Lower lobe of right lung (tissue), 2 donors: ENCODE data around the gene SLC16A7. TPM values are rescaled to one million over a fixed set of nuclear protein-coding genes. Genes with fewer than 3 reads are reported as not detected.

Experiments
- ATAC-seq, 2 donors: fragments of 200-7000 bp; cut with Tn5 transposase; one replicate each; pipeline ENCODE4 v1.9.1; 2020 to 2022; ENCODE audit warnings: mild to moderate bottlenecking in 2 of 2, moderate library complexity in 2 of 2
- DNase-seq: peaks from one replicate; pipeline ENCODE4 v3.0.0-alpha.2; 2020
- H3K27ac ChIP-seq: fragments of 200-600 bp; one replicate; pipeline ENCODE4 v1.8.0; 2022
- H3K27me3 ChIP-seq: fragments of 200-600 bp; one replicate; pipeline ENCODE4 v1.8.0; 2022; ENCODE audit warnings: low read depth
- H3K36me3 ChIP-seq: fragments of 200-600 bp; one replicate; pipeline ENCODE4 v1.8.0; 2022; ENCODE audit warnings: mild to moderate bottlenecking
- H3K4me1 ChIP-seq: fragments of 200-600 bp; one replicate; pipeline ENCODE4 v1.8.0; 2022
- H3K4me3 ChIP-seq: fragments of 200-600 bp; one replicate; pipeline ENCODE4 v1.8.0; 2022; ENCODE audit warnings: mild to moderate bottlenecking
- H3K9me3 ChIP-seq: fragments of 200-600 bp; one replicate; pipeline ENCODE4 v1.8.0; 2022
- CTCF ChIP-seq: fragments of 200-600 bp; IDR thresholded peaks from one replicate; pipeline ENCODE4 v1.8.0; 2022; ENCODE audit warnings: antibody characterized with exemption, mild to moderate bottlenecking
- intact Hi-C: fragments of 100-400 bp; cut with DNase I; formaldehyde crosslinking; loops from one replicate; pipeline ENCODE4 v1.11.0; 2022
- total RNA-seq: library from RNA; stranded (reverse); fragmentation: NEBNext Ultra II Directional; extraction: Animal tissue kit (Norgen Biotek cat#: 25700); gene quantifications from one replicate; pipeline ENCODE4 v1.2.1, GENCODE V29; 2021
- donor health status: DM: no; HTN: yes; CAD: no; lungs with severe emphysema.

The SLC16A7 gene
- total RNA-seq, 1 donor from 2014 or later: 13.3 TPM

GRCh38 chr12:59724011-59724695, 128.3 kb downstream of the SLC16A7 start:
- no peak overlapping the region for H3K4me3 ChIP-seq
- TF ChIP-seq CTCF: no peak
- ATAC-seq (no peak), DNase-seq (no peak)
- no peak overlapping the region for H3K27ac ChIP-seq
- H3K36me3 ChIP-seq: no peaks in the 10 kb centered on the region
- no peaks in the 10 kb centered on the region for H3K9me3 ChIP-seq
- H3K4me1 ChIP-seq: no peaks in the 10 kb centered on the region
- no peaks in the 10 kb centered on the region for H3K27me3 ChIP-seq
- intact Hi-C loops: no loop called here

GRCh38 chr12:59733200-59733599, 137.4 kb downstream of the SLC16A7 start:
- Histone ChIP-seq H3K27ac (no peak overlapping the region), H3K9me3 (no peaks in the 10 kb centered on the region), H3K36me3 (no peaks in the 10 kb centered on the region), H3K27me3 (no peaks in the 10 kb centered on the region), H3K4me1 (no peaks in the 10 kb centered on the region), H3K4me3 (no peak overlapping the region)
- DNase-seq: no peak
- no peak for TF ChIP-seq CTCF
- intact Hi-C loops: no loop called here
- ATAC-seq: peak in 1 of 2 donors; percentile 17

GRCh38 chr12:59734371-59734770, 138.5 kb downstream of the SLC16A7 start:
- Histone ChIP-seq H3K4me1 (no peaks in the 10 kb centered on the region), H3K9me3 (no peaks in the 10 kb centered on the region), H3K27me3 (no peaks in the 10 kb centered on the region), H3K4me3 (no peak overlapping the region), H3K27ac (no peak overlapping the region), H3K36me3 (no peaks in the 10 kb centered on the region)
- ATAC-seq (no peak), DNase-seq (no peak)
- intact Hi-C loops: no loop called here
- TF ChIP-seq CTCF: no peak

GRCh38 chr12:59735231-59735630, 139.4 kb downstream of the SLC16A7 start:
- Histone ChIP-seq H3K36me3 (no peaks in the 10 kb centered on the region), H3K27me3 (no peaks in the 10 kb centered on the region), H3K9me3 (no peaks in the 10 kb centered on the region), H3K27ac (no peak overlapping the region), H3K4me1 (no peaks in the 10 kb centered on the region), H3K4me3 (no peak overlapping the region)
- no peak for DNase-seq
- no peak for ATAC-seq
- intact Hi-C loops: no loop called here
- no peak for TF ChIP-seq CTCF

GRCh38 chr12:59736359-59736758, 140.5 kb downstream of the SLC16A7 start:
- intact Hi-C loops: no loop called here
- no peak for ATAC-seq
- H3K27me3 ChIP-seq: no peaks in the 10 kb centered on the region
- H3K4me3 ChIP-seq: no peak overlapping the region
- no peaks in the 10 kb centered on the region for H3K4me1 ChIP-seq
- H3K9me3 ChIP-seq: no peaks in the 10 kb centered on the region
- no peak overlapping the region for H3K27ac ChIP-seq
- no peak for TF ChIP-seq CTCF
- H3K36me3 ChIP-seq: no peaks in the 10 kb centered on the region
- DNase-seq: no peak
